PFSK-1 (cell line): Measurements from ENCODE around the gene ESYT2.

Experiments
- FOXP2 ChIP-seq: optimal IDR thresholded peaks from 2 replicates; pipeline ENCODE3; 2011; ENCODE audit warnings: borderline replicate concordance, control low read depth, inconsistent platforms; ENCODE audit not compliant: insufficient read depth; ENCODE audit errors: extremely low read length, extremely low read depth
- POLR2AphosphoS5 ChIP-seq: IDR thresholded peaks from 2 replicates; pipeline ENCODE4 v1.6.1; 2012; ENCODE audit warnings: low read depth, mild to moderate bottlenecking, control low read depth, low read length, moderate library complexity
- REST ChIP-seq, 2 experiments: IDR thresholded peaks; 2 replicates each; pipeline versions ENCODE4 v1.6.1 to v1.8.0; 2011 to 2012; ENCODE audit warnings: low read depth in 2 of 2, low read length in 2 of 2, control low read depth in 1 of 2, inconsistent platforms in 1 of 2, mild to moderate bottlenecking in 1 of 2, moderate library complexity in 1 of 2; ENCODE audit not compliant: insufficient read depth in 1 of 2
- SIN3A ChIP-seq: IDR thresholded peaks from 2 replicates; pipeline ENCODE4 v1.6.1; 2012; ENCODE audit warnings: mild to moderate bottlenecking, low read length, moderate library complexity, borderline replicate concordance; ENCODE audit not compliant: insufficient read depth
- TAF1 ChIP-seq: IDR thresholded peaks from 2 replicates; pipeline ENCODE4 v1.6.1; 2012; ENCODE audit warnings: low read length, control low read depth, borderline replicate concordance; ENCODE audit not compliant: insufficient read depth

GRCh38 chr7:158816995-158817394 lies 12.3 kb downstream of the ESYT2 start:
- no peak for TF ChIP-seq TAF1
- no peak for TF ChIP-seq SIN3A
- no peak for TF ChIP-seq REST (IDR thresholded peaks at IDR 0.05; ENCODE audit: insufficient read depth in 1 of 2, low read depth in 2 of 2, low read length in 2 of 2)
- TF ChIP-seq POLR2AphosphoS5 = no peak
- no peak for TF ChIP-seq FOXP2
